OCI-M1 (cell line): ENCODE results near the gene RNF183.

Source experiments
- DNase-seq: peaks from one replicate; lab custom pipeline; 2025; lab: John Stamatoyannopoulos, UW

Gene RNF183

GRCh38 chr9:113316030-113316429, 12.9 kb upstream of the RNF183 start:
- no peak for DNase-seq

GRCh38 chr9:113315231-113315630, 12.1 kb upstream of the RNF183 start:
- no peak for DNase-seq

- no peak for DNase-seq
These were observed 10.1 kb upstream of the RNF183 start for GRCh38 chr9:113313261-113313660.

GRCh38 chr9:113311961-113312360, 8.8 kb upstream of the RNF183 start:
- DNase-seq, result no peak

GRCh38 chr9:113310538-113310937, 7.4 kb upstream of the RNF183 start:
- no peak for DNase-seq

- peak; percentile 62 for DNase-seq
These were observed 6.1 kb upstream of the RNF183 start for GRCh38 chr9:113309204-113309813.

GRCh38 chr9:113307396-113307975, 4.3 kb upstream of the RNF183 start:
- no peak for DNase-seq

GRCh38 chr9:113306566-113306965, 3.4 kb upstream of the RNF183 start:
- DNase-seq, result no peak

GRCh38 chr9:113301548-113301947, 1.6 kb downstream of the RNF183 start:
- DNase-seq, result no peak

GRCh38 chr9:113299800-113300292, 3.3 kb downstream of the RNF183 start:
- DNase-seq, result peak; percentile 87

GRCh38 chr9:113298924-113299770, 4.0 kb downstream of the RNF183 start:
- DNase-seq, result no peak

GRCh38 chr9:113298311-113298710, 4.9 kb downstream of the RNF183 start:
- DNase-seq, result no peak

- no peak for DNase-seq
These were observed 6.2 kb downstream of the RNF183 start for GRCh38 chr9:113296796-113297558.

GRCh38 chr9:113296247-113296646, 6.9 kb downstream of the RNF183 start:
- DNase-seq, result peak; percentile 9

- DNase-seq, result no peak
These were observed 9.8 kb downstream of the RNF183 start for GRCh38 chr9:113293285-113293878.

- DNase-seq, result no peak
These were observed 13.0 kb downstream of the RNF183 start for GRCh38 chr9:113290052-113290607.

GRCh38 chr9:113289091-113289490, 14.1 kb downstream of the RNF183 start:
- no peak for DNase-seq

- no peak for DNase-seq
These were observed 21.8 kb downstream of the RNF183 start for GRCh38 chr9:113281356-113281755.

GRCh38 chr9:113278840-113279239, 24.3 kb downstream of the RNF183 start:
- no peak for DNase-seq

GRCh38 chr9:113275157-113276131, 27.7 kb downstream of the RNF183 start, which contains the start of the genes CDC26 and PRPF4:
Gene CDC26 (minus strand): TSS chr9:113275572. CDS start chr9:113272507, 3,065 bp downstream.
Gene PRPF4 (plus strand): TSS chr9:113275658. CDS start chr9:113275744, 86 bp downstream.
- peak; percentile 97 for DNase-seq
